NCI-H774 (cell line): Measurements from ENCODE around the gene PARD6G.
"Not testable (repeated sequence)": the region's sequence is repeated elsewhere in the genome, so short reads cannot be mapped to it uniquely, and the experiment has no call there.

Experiments
- DNase-seq: peaks from one replicate; lab custom pipeline; 2025; lab: John Stamatoyannopoulos, UW

The PARD6G gene

GRCh38 chr18:80170395-80171053 lies 76.8 kb downstream of the PARD6G start:
- DNase-seq, result no peak

GRCh38 chr18:80169607-80170006 lies 77.7 kb downstream of the PARD6G start:
- no peak for DNase-seq

GRCh38 chr18:80168982-80169381 lies 78.3 kb downstream of the PARD6G start:
- no peak for DNase-seq

- DNase-seq, result no peak
Observed at GRCh38 chr18:80168346-80168745, 79.0 kb downstream of the PARD6G start.

GRCh38 chr18:80167931-80168330 lies 79.4 kb downstream of the PARD6G start:
- no peak for DNase-seq

- DNase-seq, result no peak
Observed at GRCh38 chr18:80167331-80167730, 80.0 kb downstream of the PARD6G start.

- DNase-seq, result no peak
Observed at GRCh38 chr18:80166725-80167124, 80.6 kb downstream of the PARD6G start.

GRCh38 chr18:80166240-80166639 lies 81.1 kb downstream of the PARD6G start:
- DNase-seq, result no peak

GRCh38 chr18:80164727-80165355 lies 82.5 kb downstream of the PARD6G start:
- DNase-seq, result not testable (repeated sequence)

- DNase-seq, result no peak
Observed at GRCh38 chr18:80163183-80163582, 84.1 kb downstream of the PARD6G start.

- no peak for DNase-seq
Observed at GRCh38 chr18:80161781-80162417, 85.4 kb downstream of the PARD6G start.

- no peak for DNase-seq
Observed at GRCh38 chr18:80159713-80160636, 87.3 kb downstream of the PARD6G start.

- DNase-seq, result no peak
Observed at GRCh38 chr18:80158365-80158764, 88.9 kb downstream of the PARD6G start.

GRCh38 chr18:80157708-80158343 lies 89.5 kb downstream of the PARD6G start:
- peak; percentile 26 for DNase-seq

GRCh38 chr18:80154293-80154692 lies 93.0 kb downstream of the PARD6G start:
- DNase-seq, result no peak

GRCh38 chr18:80149667-80150066 lies 97.6 kb downstream of the PARD6G start:
- DNase-seq, result no peak

GRCh38 chr18:80148326-80149199 lies 98.8 kb downstream of the PARD6G start:
- DNase-seq, result no peak

GRCh38 chr18:80147418-80148325 lies 99.6 kb downstream of the PARD6G start:
- peak; percentile 40 for DNase-seq

- DNase-seq, result no peak
Observed at GRCh38 chr18:80147037-80147417, 100.3 kb downstream of the PARD6G start.
